KMS-11 (cell line): ENCODE data around the gene LGR5.

Source experiments
- H2AFZ ChIP-seq: fragments of 200-600 bp; sonication (generic); 2 replicates; pipeline ENCODE4 v1.6.1; 2016; ENCODE audit warnings: antibody characterized with exemption, mixed run types, low read depth
- H3K27ac ChIP-seq: fragments of 200-600 bp; sonication (generic); 2 replicates; pipeline ENCODE4 v1.6.1; 2016; ENCODE audit warnings: mild to moderate bottlenecking, mixed run types
- H3K27me3 ChIP-seq: fragments of 200-600 bp; sonication (generic); 2 replicates; pipeline ENCODE4 v1.6.1; 2017; ENCODE audit warnings: mild to moderate bottlenecking, low read depth, mixed run types, moderate library complexity; ENCODE audit not compliant: insufficient read depth
- H3K36me3 ChIP-seq: fragments of 200-600 bp; sonication (generic); 2 replicates; pipeline ENCODE4 v1.6.1; 2017; ENCODE audit warnings: mild to moderate bottlenecking, mixed run types; ENCODE audit not compliant: insufficient read depth
- H3K4me1 ChIP-seq: fragments of 200-600 bp; sonication (generic); 2 replicates; pipeline ENCODE4 v1.6.1; 2016; ENCODE audit warnings: mild to moderate bottlenecking, low read depth, mixed run types; ENCODE audit not compliant: poor library complexity, severe bottlenecking
- H3K4me2 ChIP-seq: fragments of 200-600 bp; sonication (generic); 2 replicates; pipeline ENCODE4 v1.7.0; 2016; ENCODE audit warnings: mild to moderate bottlenecking, mixed run types
- H3K4me3 ChIP-seq: fragments of 200-600 bp; sonication (generic); IDR thresholded peaks from 2 replicates; pipeline ENCODE4 v1.6.1; 2017; ENCODE audit warnings: low read depth, low read length, mixed read lengths; ENCODE audit not compliant: insufficient read depth
- H3K79me2 ChIP-seq: fragments of 200-600 bp; sonication (generic); 2 replicates; pipeline ENCODE4 v1.6.1; 2016; ENCODE audit warnings: low read depth, mixed run types; ENCODE audit not compliant: insufficient read depth
- H3K9ac ChIP-seq: fragments of 200-600 bp; sonication (generic); 2 replicates; pipeline ENCODE4 v1.6.1; 2016; ENCODE audit warnings: mild to moderate bottlenecking, mixed run types
- H4K20me1 ChIP-seq: fragments of 200-600 bp; sonication (generic); 2 replicates; pipeline ENCODE4 v1.6.1; 2016; ENCODE audit warnings: mild to moderate bottlenecking, mixed run types; ENCODE audit not compliant: insufficient read depth
- TF ChIP-seq, protein P1 (sequence below): fragments of 200-600 bp; sonication (generic); conservative IDR thresholded peaks from 2 replicates; pipeline ENCODE4 v1.6.1; 2017; ENCODE audit warnings: low read depth, mild to moderate bottlenecking, antibody characterized with exemption, low read length, moderate library complexity, mixed read lengths

The LGR5 gene

DNA sequence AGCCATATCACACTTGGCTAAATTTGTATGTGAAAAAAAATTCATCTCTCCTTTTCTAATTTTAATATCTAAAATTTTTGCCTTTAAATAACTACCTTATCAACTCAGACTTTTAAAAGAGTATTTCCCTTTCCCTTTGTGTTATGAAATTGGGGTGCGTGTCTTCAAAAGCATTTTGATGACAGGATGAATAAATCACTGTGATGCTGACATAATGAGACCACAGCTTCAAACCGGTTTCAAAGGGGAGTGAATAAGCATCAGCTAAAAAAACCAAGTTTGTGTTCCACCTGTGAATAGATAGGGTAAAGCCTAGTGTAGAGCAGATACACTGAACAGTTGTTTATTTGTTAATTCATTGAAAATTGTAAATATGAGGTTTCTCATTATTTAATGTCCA lies 85.0 kb downstream of the LGR5 start:
- no peaks in the 10 kb centered on the region for H3K4me1 ChIP-seq
- no peak overlapping the region for H3K9ac ChIP-seq
- no peak overlapping the region for H3K4me3 ChIP-seq
- TF ChIP-seq, protein P1, sequence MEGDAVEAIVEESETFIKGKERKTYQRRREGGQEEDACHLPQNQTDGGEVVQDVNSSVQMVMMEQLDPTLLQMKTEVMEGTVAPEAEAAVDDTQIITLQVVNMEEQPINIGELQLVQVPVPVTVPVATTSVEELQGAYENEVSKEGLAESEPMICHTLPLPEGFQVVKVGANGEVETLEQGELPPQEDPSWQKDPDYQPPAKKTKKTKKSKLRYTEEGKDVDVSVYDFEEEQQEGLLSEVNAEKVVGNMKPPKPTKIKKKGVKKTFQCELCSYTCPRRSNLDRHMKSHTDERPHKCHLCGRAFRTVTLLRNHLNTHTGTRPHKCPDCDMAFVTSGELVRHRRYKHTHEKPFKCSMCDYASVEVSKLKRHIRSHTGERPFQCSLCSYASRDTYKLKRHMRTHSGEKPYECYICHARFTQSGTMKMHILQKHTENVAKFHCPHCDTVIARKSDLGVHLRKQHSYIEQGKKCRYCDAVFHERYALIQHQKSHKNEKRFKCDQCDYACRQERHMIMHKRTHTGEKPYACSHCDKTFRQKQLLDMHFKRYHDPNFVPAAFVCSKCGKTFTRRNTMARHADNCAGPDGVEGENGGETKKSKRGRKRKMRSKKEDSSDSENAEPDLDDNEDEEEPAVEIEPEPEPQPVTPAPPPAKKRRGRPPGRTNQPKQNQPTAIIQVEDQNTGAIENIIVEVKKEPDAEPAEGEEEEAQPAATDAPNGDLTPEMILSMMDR: no peak
- H4K20me1 ChIP-seq: no peaks in the 10 kb centered on the region
- H3K36me3 ChIP-seq: no peaks in the 10 kb centered on the region
- no peak overlapping the region for H2AFZ ChIP-seq
- H3K27me3 ChIP-seq: no peaks in the 10 kb centered on the region
- H3K27ac ChIP-seq: no peak overlapping the region
- H3K79me2 ChIP-seq: no peaks in the 10 kb centered on the region
- no peak overlapping the region for H3K4me2 ChIP-seq

DNA sequence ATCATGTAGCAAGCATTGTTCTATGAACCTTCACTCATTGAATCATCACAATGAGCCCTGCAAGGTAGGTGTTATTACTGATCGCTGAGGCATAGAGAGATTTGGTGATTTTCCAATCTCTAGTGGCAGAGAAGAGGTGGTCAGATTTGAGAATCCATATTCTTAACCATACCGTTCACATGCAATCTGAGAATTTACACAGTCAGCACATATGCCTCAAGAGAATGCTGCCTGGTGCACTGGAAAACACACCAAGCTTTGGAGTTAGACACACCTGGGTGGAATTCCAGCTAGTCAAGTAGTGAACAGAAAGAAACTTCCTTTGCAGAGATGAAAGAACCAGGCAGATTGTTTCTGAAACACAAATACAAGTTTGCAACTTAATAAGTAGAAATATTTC lies 94.1 kb downstream of the LGR5 start:
- TF ChIP-seq, protein P1: no peak
- no peaks in the 10 kb centered on the region for H3K79me2 ChIP-seq
- peaks cover 9% of the 10 kb centered on the region for H3K4me1 ChIP-seq
- H3K27ac ChIP-seq: no peak overlapping the region
- no peaks in the 10 kb centered on the region for H3K27me3 ChIP-seq
- H3K4me3 ChIP-seq: no peak overlapping the region
- no peaks in the 10 kb centered on the region for H4K20me1 ChIP-seq
- H3K4me2 ChIP-seq: no peak overlapping the region
- H3K9ac ChIP-seq: no peak overlapping the region
- H3K36me3 ChIP-seq: no peaks in the 10 kb centered on the region
- no peak overlapping the region for H2AFZ ChIP-seq

DNA sequence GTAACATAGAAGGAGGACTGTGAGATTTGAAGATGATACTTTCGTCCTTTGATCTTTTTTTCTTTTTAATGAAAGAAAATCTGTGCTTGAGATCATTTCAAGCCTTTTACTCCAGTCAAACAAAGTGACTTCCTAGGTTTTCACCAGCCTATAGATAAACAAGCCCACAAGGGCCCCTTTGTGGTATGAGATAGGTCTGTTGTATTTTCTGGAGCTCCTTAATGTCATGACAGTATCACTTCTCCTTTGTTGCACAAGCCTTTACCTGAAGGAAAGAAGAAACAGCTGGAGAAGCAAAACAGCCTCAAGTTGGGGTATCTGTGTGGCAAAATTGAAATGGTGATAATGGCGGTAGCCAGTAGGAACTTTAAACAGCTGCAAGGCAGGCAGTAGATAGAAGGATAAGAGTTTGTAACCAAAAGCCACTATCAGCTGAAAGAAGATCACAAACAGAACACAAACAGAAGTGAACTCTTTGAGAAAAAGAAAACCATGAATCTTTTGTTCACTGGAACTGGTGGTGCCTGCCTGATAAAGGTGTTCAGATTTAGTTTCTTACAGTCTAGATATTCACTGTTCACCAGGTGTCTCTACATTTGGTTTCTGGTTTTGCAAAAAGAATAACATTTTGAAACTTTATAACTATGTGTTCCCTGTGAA lies 96.8 kb downstream of the LGR5 start:
- no peaks in the 10 kb centered on the region for H3K36me3 ChIP-seq
- H3K79me2 ChIP-seq: no peaks in the 10 kb centered on the region
- no peaks in the 10 kb centered on the region for H3K27me3 ChIP-seq
- H3K4me2 ChIP-seq: no peak overlapping the region
- H2AFZ ChIP-seq: no peak overlapping the region; the same call in 1 of the 2 replicates
- no peak overlapping the region for H3K9ac ChIP-seq
- H3K27ac ChIP-seq: no peak overlapping the region
- H4K20me1 ChIP-seq: no peaks in the 10 kb centered on the region
- TF ChIP-seq, protein P1: no peak
- no peak overlapping the region for H3K4me3 ChIP-seq
- H3K4me1 ChIP-seq: peaks cover 9% of the 10 kb centered on the region

DNA sequence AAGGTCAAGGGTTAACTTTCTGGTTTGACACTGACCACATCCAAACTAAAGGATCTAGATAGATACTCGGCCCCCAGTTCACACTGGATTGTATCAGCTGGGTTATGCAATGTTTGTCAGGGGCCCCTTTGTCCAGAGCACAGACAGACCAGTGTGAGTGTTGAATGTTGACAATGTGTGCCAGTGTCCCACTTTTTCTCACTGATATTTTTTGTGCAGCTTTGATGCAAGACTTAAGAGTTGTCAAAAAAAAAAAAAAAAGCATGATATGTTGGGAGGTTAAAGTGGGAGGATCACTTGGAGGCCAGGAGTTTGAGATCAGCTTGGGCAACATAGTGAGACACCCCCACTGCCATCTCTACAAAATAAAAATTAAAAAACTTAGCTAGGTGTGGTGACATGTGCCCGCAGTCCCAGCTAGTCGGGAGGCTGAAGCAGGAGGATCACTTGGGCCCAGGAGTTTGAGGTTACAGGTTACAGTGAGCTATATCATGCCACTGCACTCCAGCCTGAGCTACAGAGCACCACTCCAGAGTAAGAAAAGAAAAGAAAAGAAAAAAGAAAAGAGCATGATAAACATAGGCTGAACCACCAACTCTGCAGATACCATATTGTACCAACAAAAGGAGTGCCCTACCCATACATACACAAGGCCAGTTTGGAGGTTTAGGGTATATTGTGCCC lies 97.5 kb downstream of the LGR5 start:
- Histone ChIP-seq H3K79me2 (no peaks in the 10 kb centered on the region), H3K4me2 (no peak overlapping the region), H3K27me3 (no peaks in the 10 kb centered on the region), H3K27ac (no peak overlapping the region), H2AFZ (no peak overlapping the region), H3K4me1 (peaks cover 9% of the 10 kb centered on the region), H3K36me3 (no peaks in the 10 kb centered on the region), H3K9ac (no peak overlapping the region), H4K20me1 (no peaks in the 10 kb centered on the region), H3K4me3 (no peak overlapping the region)
- TF ChIP-seq, protein P1: no peak
